OCI-LY7 (cell line): Measurements from ENCODE around the gene EIF4G3. TPM values are rescaled to one million over a fixed set of nuclear protein-coding genes. Genes with fewer than 3 reads are reported as not detected.

Experiments used
- BruUV-seq: library from RNA; stranded (reverse); fragments of 400-500 nt; replicated peaks from 2 replicates; lab custom pipeline; 2021; lab: Mats Ljungman, UMichigan
- CTCF ChIA-PET: fragments of 300-600 bp; sonication (Branson Sonifier 250); formaldehyde crosslinking; loops from one replicate; lab custom pipeline; 2022; ENCODE audit warnings: antibody characterized with exemption; ENCODE audit not compliant: unreplicated experiment; lab: Charles Lee
- POLR2A ChIA-PET: fragments of 300-600 bp; sonication (Branson Sonifier 250); formaldehyde crosslinking; loops from one replicate; lab custom pipeline; 2022; ENCODE audit warnings: antibody characterized with exemption; lab: Charles Lee
- DNase-seq: peaks from one replicate; pipeline ENCODE4 v3.0.0-alpha.2; 2015; ENCODE audit warnings: low spot score
- H2AFZ ChIP-seq: fragments of 200-600 bp; sonication (generic), shearing (Covaris generic); 2 replicates; pipeline ENCODE4 v1.6.1; 2014; ENCODE audit warnings: mild to moderate bottlenecking, antibody characterized with exemption, low read length, moderate library complexity
- H3K27ac ChIP-seq: fragments of 200-600 bp; sonication (generic); 2 replicates; pipeline ENCODE4 v1.5.1; 2014; ENCODE audit warnings: mixed run types, low read depth, mild to moderate bottlenecking, moderate library complexity, low read length, inconsistent platforms; ENCODE audit not compliant: poor library complexity, severe bottlenecking
- H3K36me3 ChIP-seq: fragments of 200-600 bp; sonication (generic); 2 replicates; pipeline ENCODE4 v1.6.1; 2014; ENCODE audit warnings: mild to moderate bottlenecking, antibody characterized with exemption, low read length, moderate library complexity, mixed read lengths; ENCODE audit not compliant: insufficient read depth
- H3K4me1 ChIP-seq: fragments of 200-600 bp; sonication (generic); 2 replicates; pipeline ENCODE4 v1.5.1; 2014; ENCODE audit warnings: mild to moderate bottlenecking, low read length; ENCODE audit not compliant: insufficient read depth, poor library complexity, severe bottlenecking
- H3K4me2 ChIP-seq: fragments of 200-600 bp; sonication (generic); 2 replicates; pipeline ENCODE4 v1.6.1; 2014; ENCODE audit warnings: mild to moderate bottlenecking, low read length
- H3K4me3 ChIP-seq: fragments of 200-600 bp; sonication (generic); 2 replicates; pipeline ENCODE4 v1.5.1; 2014; ENCODE audit warnings: mild to moderate bottlenecking, low read depth, low read length; ENCODE audit not compliant: poor library complexity, severe bottlenecking
- H3K79me2 ChIP-seq: fragments of 200-600 bp; sonication (generic); 2 replicates; pipeline ENCODE4 v1.6.1; 2016; ENCODE audit warnings: low read depth, mild to moderate bottlenecking, low read length, moderate library complexity, mixed read lengths; ENCODE audit not compliant: insufficient read depth
- H3K9me2 ChIP-seq: fragments of 200-600 bp; sonication (generic); 2 replicates; pipeline ENCODE4 v1.6.1; 2016; ENCODE audit warnings: mild to moderate bottlenecking, low read length, mixed read lengths; ENCODE audit not compliant: insufficient read depth
- H3K9me3 ChIP-seq: fragments of 200-600 bp; sonication (generic); 2 replicates; pipeline ENCODE4 v1.6.1; 2014; ENCODE audit warnings: mild to moderate bottlenecking, mixed run types, low read length, mixed read lengths
- H4K20me1 ChIP-seq: fragments of 200-600 bp; sonication (generic); 2 replicates; pipeline ENCODE4 v1.6.1; 2014; ENCODE audit warnings: mild to moderate bottlenecking, antibody characterized with exemption, low read length, moderate library complexity, mixed read lengths; ENCODE audit not compliant: insufficient read depth
- EZH2phosphoT487 ChIP-seq: fragments of 200-600 bp; sonication (generic); IDR thresholded peaks from 2 replicates; pipeline ENCODE4 v1.6.1; 2018; ENCODE audit warnings: low read depth, borderline replicate concordance, mild to moderate bottlenecking, mixed run types, antibody characterized with exemption, low read length, moderate library complexity, mixed read lengths
- intact Hi-C: fragments of 100-400 bp; cut with micrococcal nuclease; formaldehyde crosslinking; loops from one replicate; pipeline ENCODE4 v1.10.0; 2022; ENCODE audit not compliant: unreplicated experiment
- total RNA-seq, 2 experiments: library from RNA; depleted of rRNA in 1 of 2; stranded (reverse); fragments of >200 nt in 1 of 2; shearing (Covaris generic) in 1 of 2; gene quantifications; 2 replicates each; pipeline ENCODE4 v1.2.3, GENCODE V29; 2014 to 2022
- TF ChIP-seq, protein P1 (sequence below): fragments of 200-600 bp; sonication (generic); conservative IDR thresholded peaks from 2 replicates; pipeline ENCODE4 v1.5.1; 2014; ENCODE audit warnings: mild to moderate bottlenecking, antibody characterized with exemption, low read length, moderate library complexity, mixed read lengths

Gene EIF4G3
- total RNA-seq, 2 experiments from 2014 or later: 28.5 to 62.1 TPM

DNA sequence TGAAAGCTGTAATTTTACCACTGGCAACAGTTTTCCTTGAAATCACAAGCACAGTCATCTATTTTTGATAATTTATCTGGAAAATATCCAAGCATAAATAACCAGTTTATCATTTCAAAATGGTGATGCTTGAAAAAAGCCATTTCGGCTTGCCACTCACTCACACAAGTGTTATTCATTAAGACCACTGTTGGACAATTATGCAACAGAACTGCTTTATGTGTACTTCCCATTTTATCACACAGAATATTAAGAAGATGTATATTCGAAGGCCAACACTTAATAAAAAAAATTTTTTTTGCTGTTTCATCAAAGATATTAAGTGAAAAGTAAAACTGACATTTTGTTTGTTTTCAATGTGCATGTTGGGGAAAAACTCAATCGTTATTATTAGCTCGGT, 62.3 kb downstream of the EIF4G3 start:
- no peaks in the 10 kb centered on the region for H4K20me1 ChIP-seq
- H3K4me3 ChIP-seq: no peak overlapping the region
- POLR2A ChIA-PET: interaction anchor here (0.7 to 0.9 kb wide), 2 partner anchors 48 to 277 kb away, joined by 3 to 6 read pairs; no protein-coding TSS in a partner anchor
- DNase-seq: no peak
- TF ChIP-seq, protein P1, sequence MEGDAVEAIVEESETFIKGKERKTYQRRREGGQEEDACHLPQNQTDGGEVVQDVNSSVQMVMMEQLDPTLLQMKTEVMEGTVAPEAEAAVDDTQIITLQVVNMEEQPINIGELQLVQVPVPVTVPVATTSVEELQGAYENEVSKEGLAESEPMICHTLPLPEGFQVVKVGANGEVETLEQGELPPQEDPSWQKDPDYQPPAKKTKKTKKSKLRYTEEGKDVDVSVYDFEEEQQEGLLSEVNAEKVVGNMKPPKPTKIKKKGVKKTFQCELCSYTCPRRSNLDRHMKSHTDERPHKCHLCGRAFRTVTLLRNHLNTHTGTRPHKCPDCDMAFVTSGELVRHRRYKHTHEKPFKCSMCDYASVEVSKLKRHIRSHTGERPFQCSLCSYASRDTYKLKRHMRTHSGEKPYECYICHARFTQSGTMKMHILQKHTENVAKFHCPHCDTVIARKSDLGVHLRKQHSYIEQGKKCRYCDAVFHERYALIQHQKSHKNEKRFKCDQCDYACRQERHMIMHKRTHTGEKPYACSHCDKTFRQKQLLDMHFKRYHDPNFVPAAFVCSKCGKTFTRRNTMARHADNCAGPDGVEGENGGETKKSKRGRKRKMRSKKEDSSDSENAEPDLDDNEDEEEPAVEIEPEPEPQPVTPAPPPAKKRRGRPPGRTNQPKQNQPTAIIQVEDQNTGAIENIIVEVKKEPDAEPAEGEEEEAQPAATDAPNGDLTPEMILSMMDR: no peak
- TF ChIP-seq EZH2phosphoT487: no peak
- H3K4me1 ChIP-seq: no peaks in the 10 kb centered on the region
- no peaks in the 10 kb centered on the region for H3K9me3 ChIP-seq
- H3K4me2 ChIP-seq: no peak overlapping the region
- 0 out of 2 replicates have a peak, but pooled peaks cover 4% of the 10 kb centered on the region for H3K79me2 ChIP-seq
- no peaks in the 10 kb centered on the region for H3K36me3 ChIP-seq
- intact Hi-C loops: no loop called here
- CTCF ChIA-PET: no interaction called here
- no peak overlapping the region for H3K27ac ChIP-seq
- no peak overlapping the region for H2AFZ ChIP-seq
- no peaks in the 10 kb centered on the region for H3K9me2 ChIP-seq
- no TSS peak for BruUV-seq

DNA sequence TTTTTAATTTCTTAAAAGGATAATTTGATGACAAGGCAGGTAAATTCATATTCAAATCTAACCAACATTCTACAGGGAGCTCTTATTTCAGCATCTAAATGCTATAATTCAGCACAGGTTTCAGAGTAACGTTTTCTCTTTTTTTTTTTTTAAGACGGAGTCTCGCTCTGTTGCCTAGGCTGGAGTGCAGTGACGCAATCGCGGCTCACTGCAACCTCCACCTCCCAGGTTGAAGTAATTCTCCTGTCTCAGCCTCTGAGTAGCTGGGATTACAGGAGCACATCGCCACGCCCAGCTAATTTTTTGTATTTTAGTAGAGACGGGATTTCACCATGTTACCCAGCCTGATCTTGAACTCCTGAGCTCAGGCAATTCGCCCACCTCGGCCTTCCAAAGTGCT, 66.5 kb downstream of the EIF4G3 start:
- H3K36me3 ChIP-seq: no peaks in the 10 kb centered on the region
- H3K9me3 ChIP-seq: no peaks in the 10 kb centered on the region
- BruUV-seq: no TSS peak
- POLR2A ChIA-PET: interaction anchor here (1.1 kb wide), 1 partner anchor 9 kb away, joined by 3 read pairs; no protein-coding TSS in a partner anchor
- H3K4me2 ChIP-seq: no peak overlapping the region
- CTCF ChIA-PET: no interaction called here
- no peak overlapping the region for H2AFZ ChIP-seq
- H3K27ac ChIP-seq: no peak overlapping the region
- no peak for DNase-seq
- H3K9me2 ChIP-seq: no peaks in the 10 kb centered on the region
- TF ChIP-seq, protein P1: no peak
- TF ChIP-seq EZH2phosphoT487: no peak
- no peak overlapping the region for H3K4me3 ChIP-seq
- H4K20me1 ChIP-seq: no peaks in the 10 kb centered on the region
- 0 out of 2 replicates have a peak, but pooled peaks cover 4% of the 10 kb centered on the region for H3K79me2 ChIP-seq
- intact Hi-C loops: no loop called here
- no peaks in the 10 kb centered on the region for H3K4me1 ChIP-seq

DNA sequence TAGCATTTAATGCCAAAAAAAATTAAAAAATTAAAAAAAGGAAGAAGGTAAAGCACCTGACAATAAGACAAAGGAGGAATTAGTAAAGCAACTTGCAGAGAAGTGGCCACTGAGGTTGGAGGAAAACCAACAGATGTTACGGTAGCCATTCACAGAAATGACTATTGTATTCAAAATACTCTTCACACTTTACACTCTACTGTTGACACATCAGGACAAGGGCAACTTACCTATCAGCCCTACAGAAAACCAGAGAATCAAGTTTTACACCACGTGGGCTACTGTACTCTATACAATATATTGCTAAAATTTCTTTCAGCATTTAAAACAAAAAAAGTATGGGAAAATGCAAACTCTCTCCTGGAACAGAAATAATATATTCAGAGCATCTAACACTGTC, 70.0 kb downstream of the EIF4G3 start:
- ChIA-PET CTCF (no interaction called here), POLR2A (interaction anchor here (0.6 to 1.5 kb wide), 3 partner anchors 9 to 210 kb away, joined by 3 to 5 read pairs (median 3); no protein-coding TSS in a partner anchor)
- H3K9me3 ChIP-seq: no peaks in the 10 kb centered on the region
- no peaks in the 10 kb centered on the region for H3K79me2 ChIP-seq
- H4K20me1 ChIP-seq: no peaks in the 10 kb centered on the region
- no peak overlapping the region for H3K4me3 ChIP-seq
- DNase-seq: no peak
- no TSS peak for BruUV-seq
- intact Hi-C loops: no loop called here
- H3K4me2 ChIP-seq: no peak overlapping the region
- no peaks in the 10 kb centered on the region for H3K4me1 ChIP-seq
- peaks cover 10% of the 10 kb centered on the region; the same call in 1 of the 2 replicates for H3K36me3 ChIP-seq
- no peak overlapping the region for H2AFZ ChIP-seq
- no peak overlapping the region for H3K27ac ChIP-seq
- TF ChIP-seq, protein P1: no peak
- no peak for TF ChIP-seq EZH2phosphoT487
- H3K9me2 ChIP-seq: no peaks in the 10 kb centered on the region
